SU-DHL-6 (cell line): ENCODE results near the gene PLEKHA7.

Experiments
- H2AFZ ChIP-seq: fragments of 200-600 bp; sonication (generic); 2 replicates; pipeline ENCODE4 v1.6.1; 2014; ENCODE audit warnings: low read depth, mild to moderate bottlenecking, moderate library complexity, mixed read lengths, antibody characterized with exemption, low read length; ENCODE audit not compliant: severe bottlenecking
- H3F3A ChIP-seq: fragments of 200-600 bp; shearing (Covaris generic); 2 replicates; pipeline ENCODE4 v1.6.0; 2016; ENCODE audit warnings: antibody characterized with exemption, mild to moderate bottlenecking; ENCODE audit not compliant: insufficient read depth
- H3K27ac ChIP-seq: fragments of 200-600 bp; sonication (generic); 2 replicates; pipeline ENCODE4 v1.5.1; 2016; ENCODE audit warnings: low read depth, mild to moderate bottlenecking, low read length, moderate library complexity, mixed read lengths
- H3K27me3 ChIP-seq: fragments of 200-600 bp; sonication (generic), shearing (Covaris generic); 2 replicates; pipeline ENCODE4 v1.6.0; 2014; ENCODE audit warnings: mild to moderate bottlenecking, low read length
- H3K36me3 ChIP-seq: fragments of 200-600 bp; sonication (generic); 2 replicates; pipeline ENCODE4 v1.6.1; 2014; ENCODE audit warnings: mild to moderate bottlenecking, low read length, mixed read lengths
- H3K4me2 ChIP-seq: fragments of 300-600, 200-600 bp; shearing (Covaris generic), sonication (generic); 2 replicates; pipeline ENCODE4 v1.6.0; 2014; ENCODE audit warnings: low read length, low read depth, mild to moderate bottlenecking; ENCODE audit not compliant: poor library complexity, severe bottlenecking
- H3K4me3 ChIP-seq: fragments of 200-600 bp; sonication (generic); 2 replicates; pipeline ENCODE4 v1.5.1; 2014; ENCODE audit warnings: antibody characterized with exemption, low read length, mild to moderate bottlenecking, mixed read lengths; ENCODE audit not compliant: insufficient read depth, poor library complexity, severe bottlenecking
- H3K79me2 ChIP-seq: fragments of 200-600 bp; sonication (generic); 2 replicates; pipeline ENCODE4 v1.6.1; 2014; ENCODE audit warnings: mild to moderate bottlenecking, low read length, moderate library complexity; ENCODE audit not compliant: insufficient read depth
- H3K9ac ChIP-seq: fragments of 200-600 bp; sonication (generic); 2 replicates; pipeline ENCODE4 v1.7.0; 2014; ENCODE audit warnings: mild to moderate bottlenecking, low read length
- H3K9me2 ChIP-seq: fragments of 200-600 bp; sonication (generic); replicated peaks from 2 replicates; pipeline ENCODE4 v1.6.1; 2014; ENCODE audit warnings: low read length; ENCODE audit not compliant: insufficient read depth
- H3K9me3 ChIP-seq: fragments of 200-600 bp; sonication (generic); 2 replicates; pipeline ENCODE4 v1.6.1; 2014; ENCODE audit warnings: low read length, mixed read lengths; ENCODE audit not compliant: insufficient read depth
- H4K20me1 ChIP-seq: fragments of 200-600 bp; sonication (generic); 2 replicates; pipeline ENCODE4 v1.6.1; 2014; ENCODE audit warnings: low read depth, mild to moderate bottlenecking, antibody characterized with exemption, low read length, moderate library complexity, mixed read lengths
- CTCF ChIP-seq: fragments of 200-600 bp; sonication (generic); IDR thresholded peaks from one replicate; pipeline ENCODE4 v1.5.1; 2017; ENCODE audit warnings: antibody characterized with exemption, mild to moderate bottlenecking, low read length, moderate library complexity; ENCODE audit not compliant: insufficient read depth, poor library complexity, severe bottlenecking
- EZH2phosphoT487 ChIP-seq: fragments of 200-600 bp; sonication (generic), shearing (Covaris generic); conservative IDR thresholded peaks from 2 replicates; pipeline ENCODE4 v1.6.1; 2018; ENCODE audit warnings: mild to moderate bottlenecking, antibody characterized with exemption, low read length, moderate library complexity, mixed read lengths

Gene PLEKHA7

GRCh38 chr11:16795146-16795545 is 219.1 kb downstream of the PLEKHA7 start:
- H4K20me1 ChIP-seq = no peaks in the 10 kb centered on the region
- H3K9me2 ChIP-seq = no peaks in the 10 kb centered on the region
- no peaks in the 10 kb centered on the region for H3F3A ChIP-seq
- no peaks in the 10 kb centered on the region for H3K36me3 ChIP-seq
- no peak overlapping the region for H2AFZ ChIP-seq
- no peaks in the 10 kb centered on the region for H3K79me2 ChIP-seq
- TF ChIP-seq CTCF = no peak
- TF ChIP-seq EZH2phosphoT487 = no peak
- H3K27ac ChIP-seq = no peak overlapping the region
- no peak overlapping the region for H3K4me2 ChIP-seq
- no peak overlapping the region for H3K9ac ChIP-seq
- H3K27me3 ChIP-seq = no peaks in the 10 kb centered on the region
- no peak overlapping the region for H3K4me3 ChIP-seq
- no peaks in the 10 kb centered on the region for H3K9me3 ChIP-seq

GRCh38 chr11:16794047-16794818 is 220.0 kb downstream of the PLEKHA7 start:
- H4K20me1 ChIP-seq = no peaks in the 10 kb centered on the region
- no peak overlapping the region for H3K27ac ChIP-seq
- no peak overlapping the region for H3K9ac ChIP-seq
- H3K4me2 ChIP-seq = no peak overlapping the region
- no peaks in the 10 kb centered on the region for H3K27me3 ChIP-seq
- H3K4me3 ChIP-seq = no peak overlapping the region
- H2AFZ ChIP-seq = no peak overlapping the region
- H3K9me2 ChIP-seq = no peaks in the 10 kb centered on the region
- TF ChIP-seq EZH2phosphoT487 = no peak
- TF ChIP-seq CTCF = no peak
- no peaks in the 10 kb centered on the region for H3K79me2 ChIP-seq
- no peaks in the 10 kb centered on the region for H3K9me3 ChIP-seq
- H3K36me3 ChIP-seq = no peaks in the 10 kb centered on the region
- H3F3A ChIP-seq = no peaks in the 10 kb centered on the region

GRCh38 chr11:16793511-16793910 is 220.7 kb downstream of the PLEKHA7 start:
- Histone ChIP-seq H4K20me1 (no peaks in the 10 kb centered on the region), H3K9me2 (no peaks in the 10 kb centered on the region), H3K36me3 (no peaks in the 10 kb centered on the region), H3K4me2 (no peak overlapping the region), H3K27me3 (no peaks in the 10 kb centered on the region), H2AFZ (no peak overlapping the region), H3K27ac (no peak overlapping the region), H3K79me2 (no peaks in the 10 kb centered on the region), H3F3A (no peaks in the 10 kb centered on the region), H3K9me3 (no peaks in the 10 kb centered on the region), H3K9ac (no peak overlapping the region), H3K4me3 (no peak overlapping the region)
- TF ChIP-seq CTCF (no peak), EZH2phosphoT487 (no peak)
